Vagina (tissue), 2 donors: ENCODE results near the gene FKRP. TPM values are rescaled to one million over a fixed set of nuclear protein-coding genes. Genes with fewer than 3 reads are reported as not detected.
A peak's percentile ranks its signal among the peaks of the same experiment; 100 is the strongest.

ENCODE experiments used
- DNase-seq, 2 donors: peaks; one replicate each; pipeline ENCODE4 v3.0.0-alpha.2; 2017; ENCODE audit errors: extremely low spot score in 2 of 2
- H3K27ac ChIP-seq: fragments of 200-600 bp; sonication (generic); one replicate; pipeline ENCODE4 v1.5.1; 2019
- H3K27me3 ChIP-seq: fragments of 200-600 bp; sonication (generic); one replicate; pipeline ENCODE4 v1.5.1; 2019
- H3K36me3 ChIP-seq, 2 donors: fragments of 200-600 bp; sonication (generic); one replicate each; pipeline ENCODE4 v1.5.1; 2017 to 2019
- H3K4me1 ChIP-seq: fragments of 200-600 bp; sonication (generic); one replicate; pipeline ENCODE4 v1.5.1; 2019
- H3K4me3 ChIP-seq, 2 donors: fragments of 200-600 bp; sonication (generic); 1 replicate in 1 of 2; 2 replicates in 1 of 2; pipeline ENCODE4 v1.5.1; 2016 to 2019
- H3K9me3 ChIP-seq: fragments of 200-600 bp; sonication (generic); one replicate; pipeline ENCODE4 v1.5.1; 2019
- POLR2A ChIP-seq, 2 donors: fragments of 450-650 bp; IDR thresholded peaks; one replicate each; pipeline ENCODE4 v1.6.1; 2017; ENCODE audit warnings: antibody characterized with exemption in 2 of 2, mild to moderate bottlenecking in 2 of 2, moderate library complexity in 2 of 2
- POLR2AphosphoS5 ChIP-seq, 2 donors: sonication (generic); formaldehyde crosslinking; IDR thresholded peaks; one replicate each; pipeline ENCODE4 v1.9.0; 2017; ENCODE audit warnings: antibody characterized with exemption in 2 of 2, mild to moderate bottlenecking in 2 of 2, low read depth in 1 of 2; ENCODE audit not compliant: insufficient read depth in 1 of 2
- intact Hi-C: fragments of 100-400 bp; cut with DNase I; formaldehyde crosslinking; loops from one replicate; pipeline ENCODE4 v1.15.1; 2023
- total RNA-seq: library from RNA; depleted of rRNA; stranded (reverse); fragments of >200 nt; gene quantifications from one replicate; pipeline ENCODE4 v1.2.3, GENCODE V29; 2016
- TF ChIP-seq, protein P1 (sequence below), 3 experiments: fragments of 450-650 bp in 2 of 3; fragments of 200-600 bp in 1 of 3; sonication (generic) in 1 of 3; IDR thresholded peaks; one replicate each; pipeline ENCODE4 v1.5.1; 2017 to 2019; ENCODE audit warnings: antibody characterized with exemption in 3 of 3, mild to moderate bottlenecking in 2 of 3, moderate library complexity in 2 of 3

The FKRP gene
- total RNA-seq, 1 donor from 2014 or later, result 14.7 TPM

GRCh38 chr19:46744005-46744691 lies 1.7 kb upstream of the FKRP start:
- intact Hi-C loops, result no loop called here
- peak overlapping the region in 1 of 2 donors; percentile 86 for H3K4me3 ChIP-seq
- H3K27me3 ChIP-seq, result no peaks in the 10 kb centered on the region
- DNase-seq, result no peak
- H3K4me1 ChIP-seq, result peaks cover 71% of the 10 kb centered on the region
- no peak overlapping the region for H3K27ac ChIP-seq
- no peaks in the 10 kb centered on the region for H3K36me3 ChIP-seq
- TF ChIP-seq POLR2A (IDR thresholded peaks at IDR 0.05) (no peak), POLR2AphosphoS5 (IDR thresholded peaks at IDR 0.05; ENCODE audit: insufficient read depth in 1 of 2, low read depth in 1 of 2) (no peak)
- TF ChIP-seq, protein P1, sequence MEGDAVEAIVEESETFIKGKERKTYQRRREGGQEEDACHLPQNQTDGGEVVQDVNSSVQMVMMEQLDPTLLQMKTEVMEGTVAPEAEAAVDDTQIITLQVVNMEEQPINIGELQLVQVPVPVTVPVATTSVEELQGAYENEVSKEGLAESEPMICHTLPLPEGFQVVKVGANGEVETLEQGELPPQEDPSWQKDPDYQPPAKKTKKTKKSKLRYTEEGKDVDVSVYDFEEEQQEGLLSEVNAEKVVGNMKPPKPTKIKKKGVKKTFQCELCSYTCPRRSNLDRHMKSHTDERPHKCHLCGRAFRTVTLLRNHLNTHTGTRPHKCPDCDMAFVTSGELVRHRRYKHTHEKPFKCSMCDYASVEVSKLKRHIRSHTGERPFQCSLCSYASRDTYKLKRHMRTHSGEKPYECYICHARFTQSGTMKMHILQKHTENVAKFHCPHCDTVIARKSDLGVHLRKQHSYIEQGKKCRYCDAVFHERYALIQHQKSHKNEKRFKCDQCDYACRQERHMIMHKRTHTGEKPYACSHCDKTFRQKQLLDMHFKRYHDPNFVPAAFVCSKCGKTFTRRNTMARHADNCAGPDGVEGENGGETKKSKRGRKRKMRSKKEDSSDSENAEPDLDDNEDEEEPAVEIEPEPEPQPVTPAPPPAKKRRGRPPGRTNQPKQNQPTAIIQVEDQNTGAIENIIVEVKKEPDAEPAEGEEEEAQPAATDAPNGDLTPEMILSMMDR (IDR thresholded peaks at IDR 0.05), result no peak
- no peaks in the 10 kb centered on the region for H3K9me3 ChIP-seq

DNA sequence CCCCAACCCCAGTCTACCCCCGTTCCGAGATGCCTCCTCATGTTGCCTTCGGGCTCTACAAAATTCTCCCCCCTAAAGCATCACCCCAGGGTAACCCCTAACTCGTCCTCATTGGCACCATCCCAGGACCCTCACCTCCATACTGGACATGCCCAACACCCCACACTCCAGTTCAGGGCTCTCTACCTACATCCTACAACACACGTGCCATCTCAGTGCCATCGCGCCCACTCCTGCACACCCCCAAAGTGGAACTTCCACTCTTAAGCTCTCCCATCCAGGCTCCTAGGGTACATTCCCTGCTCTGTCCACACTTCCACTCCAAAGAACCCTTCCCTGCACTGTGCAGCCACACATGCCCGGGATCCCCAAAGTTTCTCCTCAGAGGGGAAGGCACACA lies 827 bp upstream of the FKRP start:
- Histone ChIP-seq H3K27me3 (no peaks in the 10 kb centered on the region), H3K9me3 (no peaks in the 10 kb centered on the region), H3K4me3 (peak overlapping the region; percentile 86 to 87), H3K36me3 (no peaks in the 10 kb centered on the region), H3K4me1 (peaks cover 63% of the 10 kb centered on the region), H3K27ac (peak overlapping the region; percentile 96)
- TF ChIP-seq POLR2AphosphoS5 (IDR thresholded peaks at IDR 0.05; ENCODE audit: insufficient read depth in 1 of 2, low read depth in 1 of 2), result no peak
- TF ChIP-seq, protein P1 (IDR thresholded peaks at IDR 0.05), result no peak
- no peak for TF ChIP-seq POLR2A (IDR thresholded peaks at IDR 0.05)
- intact Hi-C loops, result no loop called here
- DNase-seq, result no peak

- TF ChIP-seq POLR2AphosphoS5 (IDR thresholded peaks at IDR 0.05; ENCODE audit: insufficient read depth in 1 of 2, low read depth in 1 of 2) (no peak), POLR2A (IDR thresholded peaks at IDR 0.05) (peak in 1 of 2 donors; percentile 52)
- TF ChIP-seq, protein P1 (IDR thresholded peaks at IDR 0.05), result no peak
- no peaks in the 10 kb centered on the region for H3K36me3 ChIP-seq
- peak within 1 kb of the TSS; percentile 96 for H3K27ac ChIP-seq
- H3K4me1 ChIP-seq, result peaks cover 49% of the 10 kb centered on the region
- H3K9me3 ChIP-seq, result no peaks in the 10 kb centered on the region
- intact Hi-C loops, result no loop called here
- no peaks in the 10 kb centered on the region for H3K27me3 ChIP-seq
- H3K4me3 ChIP-seq, result peak within 1 kb of the TSS; percentile 86 to 87
- DNase-seq, result no peak
Observed at GRCh38 chr19:46746281-46747057, 612 bp downstream of the FKRP start, which contains the start of gene STRN4. STRN4 (minus strand) TSS chr19:46746450; CDS start chr19:46746430, 20 bp downstream.

- TF ChIP-seq POLR2A (IDR thresholded peaks at IDR 0.05) (no peak), POLR2AphosphoS5 (IDR thresholded peaks at IDR 0.05; ENCODE audit: insufficient read depth in 1 of 2, low read depth in 1 of 2) (no peak)
- TF ChIP-seq, protein P1 (IDR thresholded peaks at IDR 0.05), result peak; percentile 41 to 53 (median 43)
- Histone ChIP-seq H3K4me3 (no peak overlapping the region), H3K9me3 (no peaks in the 10 kb centered on the region), H3K36me3 (no peaks in the 10 kb centered on the region), H3K4me1 (peaks cover 29% of the 10 kb centered on the region), H3K27me3 (no peaks in the 10 kb centered on the region), H3K27ac (no peak overlapping the region)
- no peak for DNase-seq
- intact Hi-C loops, result no loop called here
Observed at GRCh38 chr19:46748325-46749109, 2.7 kb downstream of the FKRP start.
